ENCODE measurements around the gene CBARP. TPM values are rescaled to one million over a fixed set of nuclear protein-coding genes. Genes with fewer than 3 reads are reported as not detected.
A peak's percentile ranks its signal among the peaks of the same experiment; 100 is the strongest.

Gene CBARP
- total RNA-seq, 1 experiment from 2014 or later, result 23.8 TPM

DNA sequence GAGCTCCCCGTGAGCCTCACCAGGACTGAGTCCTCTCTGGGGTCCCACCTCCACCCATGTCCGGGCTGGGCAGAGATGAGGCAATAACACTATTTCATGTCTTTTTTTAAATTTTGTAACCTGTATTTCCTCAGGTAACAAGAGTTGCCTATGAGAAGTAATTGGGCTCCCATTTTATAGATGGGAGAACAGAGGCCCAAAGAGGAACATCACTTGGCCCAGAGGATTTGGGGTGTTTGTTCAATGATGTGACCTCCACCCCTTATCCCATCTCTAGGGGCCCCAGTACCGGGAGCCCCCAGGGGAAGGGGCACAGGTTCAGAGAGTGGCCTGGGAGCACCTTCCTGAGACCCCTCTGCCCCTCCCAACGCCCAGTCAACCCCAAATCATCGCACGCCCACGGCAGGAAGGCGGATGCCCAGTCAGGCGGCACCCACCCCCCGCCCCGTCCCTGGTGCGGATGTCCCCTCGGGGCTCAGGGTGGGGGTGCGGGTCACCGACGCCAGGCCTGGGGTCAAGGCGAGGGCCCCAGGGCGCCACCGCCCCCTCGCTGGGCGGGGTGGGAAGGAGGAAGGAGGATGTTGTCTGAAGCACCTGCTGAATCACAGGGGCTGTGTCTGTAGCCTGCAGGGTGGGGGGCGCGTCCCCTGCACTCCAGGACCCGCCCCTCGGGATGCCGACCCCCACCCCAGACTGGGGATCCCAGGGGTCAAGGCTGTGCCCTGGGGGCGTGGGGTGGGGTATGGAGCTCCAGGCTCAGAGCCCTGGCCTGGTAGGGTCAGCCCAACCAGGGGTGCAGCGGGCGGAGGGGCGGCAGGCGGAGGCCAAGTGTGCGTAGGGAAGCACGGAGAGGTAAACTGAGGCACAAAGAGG, 22.3 kb upstream of the CBARP start:
- no peaks in the 10 kb centered on the region for H3K27me3 ChIP-seq (ENCODE audit: insufficient read depth, low read length)
- peaks cover 39% of the 10 kb centered on the region for H3K79me2 ChIP-seq (ENCODE audit: insufficient read depth, low read length)
- ChIA-PET RAD21 (ENCODE audit: low non-redundant PET in 1 of 2, low total read pairs in 2 of 2, uncharacterized antibody in 2 of 2, unreplicated experiment in 2 of 2) (interaction anchor here in 1 of 2 experiments (0.6 to 1.0 kb wide), 2 partner anchors 8 to 16 kb away, joined by 3 to 5 read pairs; no protein-coding TSS in a partner anchor), CTCF (interaction anchor here (0.8 to 1.0 kb wide), 2 partner anchors 15 to 16 kb away, joined by 3 to 4 read pairs; no protein-coding TSS in a partner anchor), POLR2A (interaction anchor here (0.7 to 4.4 kb wide), 3 partner anchors 9 to 710 kb away, joined by 3 to 54 read pairs (median 3); partner anchors contain the start of gene CIRBP)
- peak overlapping the region; percentile 31 to 41 for H3K4me3 ChIP-seq (replicated peaks in 1 of 2; ENCODE audit: low read depth in 1 of 2, low read length in 2 of 2)
- H3K9me2 ChIP-seq (ENCODE audit: insufficient read depth), result no peaks in the 10 kb centered on the region
- no peak for TF ChIP-seq TCF7L2 (IDR thresholded peaks at IDR 0.05; ENCODE audit: borderline replicate concordance, extremely low read depth, insufficient read depth, insufficient read length)
- TF ChIP-seq FOSL1 (IDR thresholded peaks at IDR 0.05; ENCODE audit: low read depth), result no peak
- TF ChIP-seq EZH2 (IDR thresholded peaks at IDR 0.05), result no peak
- TF ChIP-seq, protein P1, sequence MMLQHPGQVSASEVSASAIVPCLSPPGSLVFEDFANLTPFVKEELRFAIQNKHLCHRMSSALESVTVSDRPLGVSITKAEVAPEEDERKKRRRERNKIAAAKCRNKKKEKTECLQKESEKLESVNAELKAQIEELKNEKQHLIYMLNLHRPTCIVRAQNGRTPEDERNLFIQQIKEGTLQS (IDR thresholded peaks at IDR 0.05), result no peak
- TF ChIP-seq ZFX (IDR thresholded peaks at IDR 0.05), result no peak
- no peak for TF ChIP-seq ELF1 (IDR thresholded peaks at IDR 0.05; ENCODE audit: borderline replicate concordance, low read depth)
- TF ChIP-seq ZNF274 (IDR thresholded peaks at IDR 0.05; ENCODE audit: low read depth, low read length), result no peak
- peak overlapping the region; percentile 76 for H3K4me2 ChIP-seq (ENCODE audit: low read length)
- no peak overlapping the region for H2AFZ ChIP-seq (ENCODE audit: low read depth, low read length, poor library complexity, severe bottlenecking)
- DNase-seq (ENCODE audit: low read depth, low spot score) (no peak), ATAC-seq (peak; percentile 1; the same call in 1 of the 2 replicates)
- H3K9ac ChIP-seq (ENCODE audit: low read length), result peak overlapping the region; percentile 65
- peaks cover 52 to 94% of the 10 kb centered on the region in 2 experiments for H3K4me1 ChIP-seq (ENCODE audit: control insufficient read depth in 1 of 2, insufficient read depth in 2 of 2, low read length in 2 of 2)
- no TSS peak for BruUV-seq (replicated peaks)
- H3K36me3 ChIP-seq (ENCODE audit: control insufficient read depth in 1 of 2, insufficient read depth in 2 of 2, low read length in 2 of 2), result peaks cover 12 to 24% of the 10 kb centered on the region in 2 experiments
- peak overlapping the region; percentile 90 for H3K27ac ChIP-seq (ENCODE audit: low read depth, low read length)
- intact Hi-C loops (cut with micrococcal nuclease), result no loop called here
- no peaks in the 10 kb centered on the region for H3K9me3 ChIP-seq (ENCODE audit: control insufficient read depth in 1 of 2, insufficient read depth in 1 of 2, low read depth in 1 of 2, low read length in 2 of 2)
- H4K20me1 ChIP-seq (ENCODE audit: insufficient read depth), result no peaks in the 10 kb centered on the region
